Activated naive CD4-positive, alpha-beta T cell treated with Interleukin-2 at 50 U/mL for 16 hours (primary cell): ENCODE measurements around the gene MTR.

Experiments used
- DNase-seq: peaks from one replicate; pipeline ENCODE4 v3.0.0-alpha.2; 2020

MTR gene

GRCh38 chr1:236913371-236914037 is 118.4 kb downstream of the MTR start:
- no peak for DNase-seq

GRCh38 chr1:236914375-236914774 is 119.3 kb downstream of the MTR start:
- DNase-seq = no peak

- no peak for DNase-seq
Observed at GRCh38 chr1:236916131-236916800, 121.2 kb downstream of the MTR start.

- no peak for DNase-seq
Observed at GRCh38 chr1:236917448-236917847, 122.4 kb downstream of the MTR start.

- no peak for DNase-seq
Observed at GRCh38 chr1:236920286-236920894, 125.3 kb downstream of the MTR start.

GRCh38 chr1:236921610-236922009 is 126.5 kb downstream of the MTR start:
- no peak for DNase-seq

- no peak for DNase-seq
Observed at GRCh38 chr1:236922190-236922589, 127.1 kb downstream of the MTR start.

- no peak for DNase-seq
Observed at GRCh38 chr1:236925386-236925785, 130.3 kb downstream of the MTR start.

GRCh38 chr1:236930503-236930902 is 135.4 kb downstream of the MTR start:
- no peak for DNase-seq

- no peak for DNase-seq
Observed at GRCh38 chr1:236938760-236939159, 143.7 kb downstream of the MTR start.

GRCh38 chr1:236942431-236942830 is 147.3 kb downstream of the MTR start:
- no peak for DNase-seq

- DNase-seq = no peak
Observed at GRCh38 chr1:236944556-236944955, 149.5 kb downstream of the MTR start.

- no peak for DNase-seq
Observed at GRCh38 chr1:236945002-236945401, 149.9 kb downstream of the MTR start.

GRCh38 chr1:236947794-236948193 is 152.7 kb downstream of the MTR start:
- DNase-seq = no peak

GRCh38 chr1:236948381-236948780 is 153.3 kb downstream of the MTR start:
- no peak for DNase-seq

GRCh38 chr1:236948996-236949395 is 153.9 kb downstream of the MTR start:
- no peak for DNase-seq

GRCh38 chr1:236950365-236950764 is 155.3 kb downstream of the MTR start:
- DNase-seq = no peak

GRCh38 chr1:236951672-236952071 is 156.6 kb downstream of the MTR start:
- no peak for DNase-seq

- no peak for DNase-seq
Observed at GRCh38 chr1:236952246-236953003, 157.3 kb downstream of the MTR start.

- DNase-seq = no peak
Observed at GRCh38 chr1:236953151-236953700, 158.1 kb downstream of the MTR start.
